Adrenal gland (tissue), 12 donors: ENCODE results near the gene LETMD1. TPM values are rescaled to one million over a fixed set of nuclear protein-coding genes. Genes with fewer than 3 reads are reported as not detected.
"Not testable (repeated sequence)": the region's sequence is repeated elsewhere in the genome, so short reads cannot be mapped to it uniquely, and the experiment has no call there.

Experiments
- DNase-seq, 7 donors: peaks; one replicate each; pipeline ENCODE4 v3.0.0-alpha.2; 2019 to 2020
- H3K27ac ChIP-seq, 5 donors: fragments of 200-600 bp; sonication (generic) in 4 of 5; 1 replicate in 3 of 5; 2 replicates in 2 of 5; pipeline versions ENCODE4 v1.5.1 to v1.8.0; 2016 to 2020; ENCODE audit warnings: mild to moderate bottlenecking in 1 of 5
- H3K27me3 ChIP-seq: fragments of 200-600 bp; 2 replicates; pipeline ENCODE4 v1.8.0; 2021
- H3K36me3 ChIP-seq, 2 donors: fragments of 200-600 bp; replicated peaks in 1 of 2; 1 replicate in 1 of 2; 2 replicates in 1 of 2; pipeline versions ENCODE4 v1.5.1 to v1.8.0; 2018 to 2022
- H3K4me1 ChIP-seq, 2 donors: fragments of 200-600 bp; replicated peaks in 1 of 2; 1 replicate in 1 of 2; 2 replicates in 1 of 2; pipeline versions ENCODE4 v1.5.1 to v1.8.0; 2018 to 2021
- H3K4me3 ChIP-seq, 4 donors: fragments of 200-600 bp; sonication (generic) in 3 of 4; one replicate each; pipeline ENCODE4 v1.5.1; 2016 to 2018
- H3K9me3 ChIP-seq, 3 donors: fragments of 200-600 bp; sonication (generic) in 1 of 3; replicated peaks in 1 of 3; 1 replicate in 2 of 3; 2 replicates in 1 of 3; pipeline versions ENCODE4 v1.5.1 to v1.8.0; 2016 to 2021
- POLR2A ChIP-seq, 2 donors: fragments of 450-650 bp; IDR thresholded peaks; one replicate each; pipeline ENCODE4 v1.6.1; 2017; ENCODE audit warnings: antibody characterized with exemption in 2 of 2, mild to moderate bottlenecking in 2 of 2, moderate library complexity in 1 of 2
- WGBS, 4 donors: extraction: QIAGEN DNeasy Blood & Tissue Kit in 2 of 4; methylation state at CpG; one replicate each; pipeline versions ENCODE4 v1.1.5 to v1.1.7; 2013 to 2017; 5-methylcytosine and 5-hydroxymethylcytosine counted together
- intact Hi-C, 2 donors: fragments of 100-400 bp; cut with DNase I; formaldehyde crosslinking; loops; one replicate each; pipeline versions ENCODE4 v1.14.1 to v1.15.0; 2022 to 2023
- polyA plus RNA-seq, 3 donors: library from polyadenylated mRNA; stranded (reverse); fragments of 200-250 nt in 2 of 3; fragments of 350-450 nt in 1 of 3; fragmentation: Illumina TruSeq in 1 of 3; extraction: RNeasy Lipid Tissue Mini Kit (QIAGEN cat#74804) in 1 of 3; gene quantifications; one replicate each; pipeline ENCODE4 v1.2.3, GENCODE V29; 2013 to 2014
- total RNA-seq, 9 donors: library from RNA; depleted of rRNA in 4 of 9; stranded (reverse); fragments of >200 nt in 4 of 9; fragments of 120-200 nt in 1 of 9; fragmentation: NEBNext Ultra II Directional in 1 of 9; extraction: Animal tissue kit (Norgen Biotek cat#: 25700) in 1 of 9; gene quantifications; one replicate each; pipeline versions ENCODE4 v1.1.0 to v1.2.4, GENCODE V29; 2013 to 2023
- TF ChIP-seq, protein P1 (sequence below), 6 experiments: fragments of 450-650 bp in 4 of 6; fragments of 200-600 bp in 2 of 6; sonication (generic) in 1 of 6; IDR thresholded peaks; 1 replicate in 5 of 6; 2 replicates in 1 of 6; pipeline versions ENCODE4 v1.5.1 to v1.8.0; 2016 to 2021; ENCODE audit warnings: antibody characterized with exemption in 6 of 6, mild to moderate bottlenecking in 2 of 6, moderate library complexity in 1 of 6
- donor health status: healthy with polysubstance abuse.
- donor health status: Bipolar disorder and iron deficiency.
- donor health status: DM: yes; HTN: yes; CAD: no.
- donor health status: DM: no; HTN: no; CAD: no.
- donor health status: DM: no; HTN: no; CAD: no.
- donor health status: DM: yes; HTN: yes; CAD: no.

LETMD1 gene
- total and polyA plus RNA-seq, 12 donors, result 37.7 to 122 (median 73.2) TPM

DNA sequence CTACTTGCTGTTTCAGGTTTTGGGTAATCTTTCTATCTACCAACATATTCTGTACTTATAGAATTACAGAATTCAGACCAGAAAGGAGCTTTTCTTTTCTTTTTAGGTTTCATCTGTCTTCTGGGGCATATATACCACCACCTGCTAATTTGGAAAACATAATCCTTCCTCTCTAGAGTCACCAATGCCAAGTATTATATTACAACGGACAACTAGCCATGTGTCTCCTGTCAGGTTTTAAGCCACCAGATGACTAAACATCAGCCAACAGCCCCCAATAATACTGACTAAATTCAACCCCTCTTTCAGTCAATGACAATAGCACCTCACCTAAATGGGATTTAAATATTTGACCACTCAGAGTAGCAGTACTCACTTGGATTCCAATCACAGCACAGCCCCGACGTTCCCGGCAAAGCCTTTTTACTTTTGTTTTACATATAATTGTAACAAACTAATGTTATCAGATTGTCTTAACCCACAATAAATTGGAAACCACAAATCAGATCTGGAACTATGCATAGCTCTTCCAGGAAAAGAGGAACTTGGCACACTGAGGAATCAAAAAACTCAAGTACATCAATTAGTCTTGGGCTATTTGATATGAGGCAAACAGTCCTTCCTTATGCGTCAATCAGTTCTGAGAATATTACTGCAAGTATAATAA, 35.4 kb upstream of the LETMD1 start:
- TF ChIP-seq, protein P1, sequence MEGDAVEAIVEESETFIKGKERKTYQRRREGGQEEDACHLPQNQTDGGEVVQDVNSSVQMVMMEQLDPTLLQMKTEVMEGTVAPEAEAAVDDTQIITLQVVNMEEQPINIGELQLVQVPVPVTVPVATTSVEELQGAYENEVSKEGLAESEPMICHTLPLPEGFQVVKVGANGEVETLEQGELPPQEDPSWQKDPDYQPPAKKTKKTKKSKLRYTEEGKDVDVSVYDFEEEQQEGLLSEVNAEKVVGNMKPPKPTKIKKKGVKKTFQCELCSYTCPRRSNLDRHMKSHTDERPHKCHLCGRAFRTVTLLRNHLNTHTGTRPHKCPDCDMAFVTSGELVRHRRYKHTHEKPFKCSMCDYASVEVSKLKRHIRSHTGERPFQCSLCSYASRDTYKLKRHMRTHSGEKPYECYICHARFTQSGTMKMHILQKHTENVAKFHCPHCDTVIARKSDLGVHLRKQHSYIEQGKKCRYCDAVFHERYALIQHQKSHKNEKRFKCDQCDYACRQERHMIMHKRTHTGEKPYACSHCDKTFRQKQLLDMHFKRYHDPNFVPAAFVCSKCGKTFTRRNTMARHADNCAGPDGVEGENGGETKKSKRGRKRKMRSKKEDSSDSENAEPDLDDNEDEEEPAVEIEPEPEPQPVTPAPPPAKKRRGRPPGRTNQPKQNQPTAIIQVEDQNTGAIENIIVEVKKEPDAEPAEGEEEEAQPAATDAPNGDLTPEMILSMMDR (IDR thresholded peaks at IDR 0.05), result no peak
- no peak for TF ChIP-seq POLR2A (IDR thresholded peaks at IDR 0.05)
- no peaks in the 10 kb centered on the region for H3K27me3 ChIP-seq
- H3K9me3 ChIP-seq, result no peaks in the 10 kb centered on the region
- H3K36me3 ChIP-seq, result peaks cover 0 to 3% of the 10 kb centered on the region in 2 donors
- WGBS, 4 donors, result 53 to 70% (median 63%) methylated on average over 5 of the region's 5 CpGs
- DNase-seq, result peak in 1 of 7 donors; percentile 38
- intact Hi-C loops, result no loop called here
- peaks cover 22 to 50% of the 10 kb centered on the region in 2 donors for H3K4me1 ChIP-seq
- H3K4me3 ChIP-seq, result no peak overlapping the region
- peak overlapping the region in 2 of 5 donors; percentile 43 to 70 for H3K27ac ChIP-seq

DNA sequence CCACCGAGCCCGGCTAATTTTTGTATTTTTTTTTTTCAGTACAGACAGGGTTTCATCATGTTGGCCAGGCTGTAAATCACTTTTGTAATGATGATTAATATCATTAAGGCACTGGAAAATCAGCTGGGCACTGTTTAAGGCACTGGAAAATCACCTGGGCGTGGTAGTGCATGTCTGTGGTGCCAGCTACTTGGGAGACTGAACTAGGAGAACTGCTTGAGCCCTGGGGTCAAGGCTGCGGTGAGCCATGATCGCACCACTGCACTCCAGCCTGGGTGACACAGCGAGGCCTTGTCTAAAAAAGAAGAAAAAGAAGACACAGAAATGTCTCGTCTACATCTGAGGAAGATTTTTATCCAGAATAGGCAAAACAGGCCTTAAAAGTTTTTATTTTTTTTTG, 34.7 kb upstream of the LETMD1 start:
- Histone ChIP-seq H3K4me1 (peaks cover 24 to 51% of the 10 kb centered on the region in 2 donors), H3K27ac (peak overlapping the region in 4 of 5 donors; percentile 15 to 70 (median 44)), H3K27me3 (no peaks in the 10 kb centered on the region), H3K9me3 (no peaks in the 10 kb centered on the region), H3K36me3 (no peaks in the 10 kb centered on the region), H3K4me3 (no peak overlapping the region)
- DNase-seq, result peak; percentile 42 to 80 (median 72)
- WGBS, 4 donors, result 43 to 60% (median 59%) methylated on average over 7 of the region's 7 CpGs
- TF ChIP-seq, protein P1 (IDR thresholded peaks at IDR 0.05), result no peak
- TF ChIP-seq POLR2A (IDR thresholded peaks at IDR 0.05), result no peak
- intact Hi-C loops, result no loop called here

DNA sequence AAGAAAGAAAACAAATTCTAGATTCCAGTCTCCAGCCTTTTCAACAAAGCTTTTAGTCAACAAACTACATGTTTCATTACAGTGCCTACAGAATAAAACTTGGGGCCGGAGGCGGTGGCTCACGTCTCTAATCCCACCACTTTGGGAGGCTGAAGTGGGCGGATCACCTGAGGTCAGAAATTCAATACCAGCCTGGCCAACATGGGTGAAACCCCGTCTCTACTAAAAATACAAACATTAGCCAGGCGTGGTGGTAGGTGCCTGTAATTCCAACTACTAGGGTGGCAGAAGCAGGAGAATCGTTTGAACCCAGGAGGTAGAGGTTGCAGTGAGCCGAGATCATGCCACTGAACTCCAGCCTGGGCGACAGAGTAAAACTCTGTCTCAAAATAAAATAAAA, 33.7 kb upstream of the LETMD1 start:
- peak in 1 of 7 donors; percentile 47 for DNase-seq
- H3K27me3 ChIP-seq, H3K9me3 ChIP-seq, intact Hi-C loops, H3K4me3 ChIP-seq, H3K36me3 ChIP-seq: not testable (repeated sequence)
- WGBS, 4 donors, result 88 to 94% (median 91%) methylated on average over 9 of the region's 9 CpGs
- peaks cover 24 to 47% of the 10 kb centered on the region in 2 donors for H3K4me1 ChIP-seq
- H3K27ac ChIP-seq, result peak overlapping the region in 1 of 5 donors; percentile 70

DNA sequence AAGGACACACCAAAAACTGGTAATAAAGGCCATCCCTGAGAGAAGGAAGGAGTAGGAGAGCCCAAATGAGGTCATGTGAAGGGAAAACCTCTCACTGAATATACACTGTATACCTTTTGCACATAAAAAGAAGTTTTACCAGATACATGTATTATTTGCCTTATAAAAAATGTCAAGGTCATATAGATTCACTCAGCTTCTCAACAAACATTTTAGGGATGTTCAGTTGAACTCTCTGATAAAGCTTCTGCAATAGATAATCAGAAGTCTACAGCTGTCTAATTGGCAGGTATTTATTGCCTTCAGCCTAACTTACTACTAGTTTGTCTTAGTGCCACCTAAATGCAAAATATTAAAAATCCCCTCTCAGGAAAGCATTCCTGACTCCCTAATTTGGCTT, 30.7 kb upstream of the LETMD1 start:
- intact Hi-C loops, result no loop called here
- TF ChIP-seq POLR2A (IDR thresholded peaks at IDR 0.05), result no peak
- TF ChIP-seq, protein P1 (IDR thresholded peaks at IDR 0.05), result no peak
- no peak for DNase-seq
- Histone ChIP-seq H3K4me1 (peaks cover 18 to 44% of the 10 kb centered on the region in 2 donors), H3K27ac (no peak overlapping the region), H3K27me3 (no peaks in the 10 kb centered on the region), H3K4me3 (no peak overlapping the region), H3K36me3 (no peaks in the 10 kb centered on the region), H3K9me3 (no peaks in the 10 kb centered on the region)

DNA sequence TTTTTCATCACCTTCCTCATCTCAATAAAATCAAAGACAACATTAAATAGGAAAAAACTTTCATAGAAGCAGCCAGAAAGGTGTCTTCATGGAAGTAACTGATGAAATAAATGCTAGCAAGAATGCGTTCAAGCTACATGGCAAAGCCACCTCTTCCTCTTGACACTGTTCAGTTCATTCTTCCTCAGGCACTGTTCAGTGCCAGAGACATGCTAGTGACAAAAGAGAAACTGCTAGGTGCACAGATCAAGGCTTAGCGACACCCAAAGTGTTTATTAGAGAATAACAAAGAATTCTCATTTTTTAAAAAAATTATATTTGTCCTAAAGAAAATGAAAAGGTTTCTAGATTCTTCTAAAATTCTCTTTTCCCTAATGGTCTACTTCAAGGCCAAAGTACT, 29.2 kb upstream of the LETMD1 start:
- Histone ChIP-seq H3K27ac (no peak overlapping the region), H3K27me3 (no peaks in the 10 kb centered on the region), H3K4me1 (peaks cover 13 to 44% of the 10 kb centered on the region in 2 donors), H3K4me3 (no peak overlapping the region), H3K36me3 (no peaks in the 10 kb centered on the region), H3K9me3 (no peaks in the 10 kb centered on the region)
- 94 to 97% (median 96%) methylated on average over 2 of the region's 2 CpGs for WGBS, 4 donors
- no peak for DNase-seq
- no peak for TF ChIP-seq POLR2A (IDR thresholded peaks at IDR 0.05)
- TF ChIP-seq, protein P1 (IDR thresholded peaks at IDR 0.05), result no peak
- intact Hi-C loops, result no loop called here
